Peyer's patch (tissue), 4 donors: ENCODE data around the gene C1orf167. TPM values are rescaled to one million over a fixed set of nuclear protein-coding genes. Genes with fewer than 3 reads are reported as not detected.

Source experiments
- DNase-seq, 3 donors: peaks; one replicate each; pipeline ENCODE4 v3.0.0-alpha.2; 2017 to 2019
- H3K27ac ChIP-seq, 4 donors: fragments of 200-600 bp; sonication (generic); one replicate each; pipeline ENCODE4 v1.5.1; 2016 to 2019
- H3K27me3 ChIP-seq, 2 donors: fragments of 200-600 bp; sonication (generic); one replicate each; pipeline ENCODE4 v1.5.1; 2019
- H3K36me3 ChIP-seq, 3 donors: fragments of 200-600 bp; sonication (generic); one replicate each; pipeline ENCODE4 v1.5.1; 2016 to 2019
- H3K4me1 ChIP-seq, 4 donors: fragments of 200-600 bp; sonication (generic); one replicate each; pipeline ENCODE4 v1.5.1; 2016 to 2019
- H3K4me3 ChIP-seq, 4 donors: fragments of 200-600 bp; sonication (generic); 1 replicate in 3 of 4; 2 replicates in 1 of 4; pipeline ENCODE4 v1.5.1; 2016 to 2019; ENCODE audit warnings: mild to moderate bottlenecking in 1 of 4
- H3K9me3 ChIP-seq, 4 donors: fragments of 200-600 bp; sonication (generic); one replicate each; pipeline ENCODE4 v1.5.1; 2016 to 2019; ENCODE audit warnings: mild to moderate bottlenecking in 1 of 4
- POLR2A ChIP-seq, 2 donors: fragments of 450-650 bp; IDR thresholded peaks; one replicate each; pipeline ENCODE4 v1.5.1; 2017; ENCODE audit warnings: antibody characterized with exemption in 2 of 2, mild to moderate bottlenecking in 2 of 2, moderate library complexity in 2 of 2
- total RNA-seq, 4 donors: library from RNA; depleted of rRNA; stranded (reverse); fragments of >200 nt; gene quantifications; one replicate each; pipeline ENCODE4 v1.1.0, GENCODE V29; 2016
- TF ChIP-seq, protein P1 (sequence below), 6 experiments: fragments of 450-650 bp in 4 of 6; fragments of 200-600 bp in 2 of 6; sonication (generic) in 1 of 6; IDR thresholded peaks; one replicate each; pipeline ENCODE4 v1.5.1; 2017 to 2019; ENCODE audit warnings: antibody characterized with exemption in 6 of 6, mild to moderate bottlenecking in 3 of 6, moderate library complexity in 1 of 6

The C1orf167 gene
- total RNA-seq, 4 donors from 2014 or later = not detected

GRCh38 chr1:11837767-11838348 is 75.9 kb downstream of the C1orf167 start:
- H3K4me1 ChIP-seq = peaks cover 0 to 8% (median 0%) of the 10 kb centered on the region in 4 donors
- DNase-seq = no peak
- H3K4me3 ChIP-seq = no peak overlapping the region
- H3K36me3 ChIP-seq = peaks cover 0 to 98% (median 3%) of the 10 kb centered on the region in 3 donors
- no peak overlapping the region for H3K27ac ChIP-seq
- no peaks in the 10 kb centered on the region for H3K27me3 ChIP-seq
- TF ChIP-seq POLR2A (IDR thresholded peaks at IDR 0.05) = no peak
- TF ChIP-seq, protein P1, sequence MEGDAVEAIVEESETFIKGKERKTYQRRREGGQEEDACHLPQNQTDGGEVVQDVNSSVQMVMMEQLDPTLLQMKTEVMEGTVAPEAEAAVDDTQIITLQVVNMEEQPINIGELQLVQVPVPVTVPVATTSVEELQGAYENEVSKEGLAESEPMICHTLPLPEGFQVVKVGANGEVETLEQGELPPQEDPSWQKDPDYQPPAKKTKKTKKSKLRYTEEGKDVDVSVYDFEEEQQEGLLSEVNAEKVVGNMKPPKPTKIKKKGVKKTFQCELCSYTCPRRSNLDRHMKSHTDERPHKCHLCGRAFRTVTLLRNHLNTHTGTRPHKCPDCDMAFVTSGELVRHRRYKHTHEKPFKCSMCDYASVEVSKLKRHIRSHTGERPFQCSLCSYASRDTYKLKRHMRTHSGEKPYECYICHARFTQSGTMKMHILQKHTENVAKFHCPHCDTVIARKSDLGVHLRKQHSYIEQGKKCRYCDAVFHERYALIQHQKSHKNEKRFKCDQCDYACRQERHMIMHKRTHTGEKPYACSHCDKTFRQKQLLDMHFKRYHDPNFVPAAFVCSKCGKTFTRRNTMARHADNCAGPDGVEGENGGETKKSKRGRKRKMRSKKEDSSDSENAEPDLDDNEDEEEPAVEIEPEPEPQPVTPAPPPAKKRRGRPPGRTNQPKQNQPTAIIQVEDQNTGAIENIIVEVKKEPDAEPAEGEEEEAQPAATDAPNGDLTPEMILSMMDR (IDR thresholded peaks at IDR 0.05) = no peak
- H3K9me3 ChIP-seq = no peaks in the 10 kb centered on the region

- no peak for TF ChIP-seq POLR2A (IDR thresholded peaks at IDR 0.05)
- TF ChIP-seq, protein P1 (IDR thresholded peaks at IDR 0.05) = peak; percentile 67 to 95 (median 92)
- Histone ChIP-seq H3K4me1 (peaks cover 0 to 8% (median 0%) of the 10 kb centered on the region in 4 donors), H3K27me3 (no peaks in the 10 kb centered on the region), H3K4me3 (no peak overlapping the region), H3K27ac (no peak overlapping the region), H3K9me3 (no peaks in the 10 kb centered on the region), H3K36me3 (peaks cover 0 to 96% (median 3%) of the 10 kb centered on the region in 3 donors)
- peak; percentile 65 to 82 (median 81) for DNase-seq
Measured at GRCh38 chr1:11838349-11839272, 76.6 kb downstream of the C1orf167 start.

Other genes with a start within 250 kb of the C1orf167 start
- 1 to 10 TPM; 1.7 to 7.4 (median 2.8) TPM for gene FBXO2, start 107.8 kb upstream of the C1orf167 start, total RNA-seq
- gene FBXO44, start 107.3 kb upstream of the C1orf167 start, total RNA-seq = 10 to 100 TPM; 11.2 to 43.7 (median 15.0) TPM
- gene FBXO6, start 98.0 kb upstream of the C1orf167 start, total RNA-seq = 10 to 100 TPM in 2 of 4 donors, 1 to 10 TPM in 1, not detected in 1; 5.6 to 10.3 (median 10.3) TPM
- gene MAD2L2, start 81.0 kb upstream of the C1orf167 start, total RNA-seq = 10 to 100 TPM in 3 of 4 donors, 1 to 10 TPM in 1; 10.0 to 50.3 (median 11.5) TPM
- gene DRAXIN, start 70.5 kb upstream of the C1orf167 start, total RNA-seq = not detected
- gene AGTRAP, start 26.1 kb upstream of the C1orf167 start, total RNA-seq = 10 to 100 TPM in 3 of 4 donors, 1 to 10 TPM in 1; 9.5 to 32.2 (median 25.5) TPM
- gene MTHFR, start 43.8 kb downstream of the C1orf167 start, total RNA-seq = 100 to 1,000 TPM in 1 of 4 donors, 10 to 100 TPM in 3; 82.0 to 130 (median 87.3) TPM
- 10 to 100 TPM; 28.4 to 63.7 (median 30.2) TPM for gene CLCN6, start 44.0 kb downstream of the C1orf167 start, total RNA-seq
- gene NPPA, start 85.6 kb downstream of the C1orf167 start, total RNA-seq = not detected
- not detected for gene NPPB, start 96.8 kb downstream of the C1orf167 start, total RNA-seq
- gene KIAA2013, start 164.2 kb downstream of the C1orf167 start, total RNA-seq = 100 to 1,000 TPM in 3 of 4 donors, 10 to 100 TPM in 1; 80.9 to 400 (median 278) TPM
- 10 to 100 TPM; 23.9 to 75.2 (median 47.0) TPM for gene PLOD1, start 172.5 kb downstream of the C1orf167 start, total RNA-seq
- 100 to 1,000 TPM in 1 of 4 donors, 10 to 100 TPM in 3; 54.5 to 101 (median 94.9) TPM for gene MFN2, start 218.3 kb downstream of the C1orf167 start, total RNA-seq